ENCODE results near the gene MAD1L1.
"Not testable (repeated sequence)": the region's sequence is repeated elsewhere in the genome, so short reads cannot be mapped to it uniquely, and the experiment has no call there.

MAD1L1 gene

DNA sequence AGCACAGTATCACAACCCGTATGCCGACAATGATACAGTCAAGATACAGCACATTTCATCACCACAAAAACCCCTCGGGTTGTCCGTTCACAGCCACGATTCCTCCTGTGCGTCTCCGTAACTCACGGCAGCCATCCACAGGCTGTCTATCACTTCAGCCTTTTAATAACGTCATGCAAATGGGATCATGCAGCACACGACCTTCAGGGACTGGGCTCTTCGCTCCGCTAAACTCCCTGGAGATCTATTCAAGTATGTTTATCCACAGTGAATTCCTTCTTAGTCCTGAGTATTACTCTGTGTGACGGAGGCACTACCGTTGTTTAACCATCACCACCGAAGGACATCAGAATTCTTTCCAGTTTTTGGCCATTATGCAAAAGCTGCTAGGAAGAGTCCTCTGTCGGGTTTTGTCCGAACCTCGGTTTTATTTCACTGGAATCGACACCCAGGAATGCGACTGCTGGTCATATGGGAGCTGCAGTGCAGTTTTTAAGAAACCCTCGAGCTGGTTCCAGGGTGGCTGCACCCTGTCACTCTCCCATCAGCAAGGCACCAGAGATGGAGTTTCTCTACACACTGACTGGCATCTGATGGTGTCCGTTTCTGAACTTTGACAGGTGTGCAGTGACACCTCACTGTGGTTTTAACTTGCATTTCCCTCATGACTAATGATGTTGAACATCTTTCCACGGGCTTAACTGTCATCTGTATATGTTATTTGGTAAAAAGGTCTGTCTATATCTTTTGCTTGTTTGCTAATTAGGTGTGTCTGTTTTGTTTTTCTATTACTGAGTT lies 193.6 kb downstream of the MAD1L1 start:
- no peak for DNase-seq

DNA sequence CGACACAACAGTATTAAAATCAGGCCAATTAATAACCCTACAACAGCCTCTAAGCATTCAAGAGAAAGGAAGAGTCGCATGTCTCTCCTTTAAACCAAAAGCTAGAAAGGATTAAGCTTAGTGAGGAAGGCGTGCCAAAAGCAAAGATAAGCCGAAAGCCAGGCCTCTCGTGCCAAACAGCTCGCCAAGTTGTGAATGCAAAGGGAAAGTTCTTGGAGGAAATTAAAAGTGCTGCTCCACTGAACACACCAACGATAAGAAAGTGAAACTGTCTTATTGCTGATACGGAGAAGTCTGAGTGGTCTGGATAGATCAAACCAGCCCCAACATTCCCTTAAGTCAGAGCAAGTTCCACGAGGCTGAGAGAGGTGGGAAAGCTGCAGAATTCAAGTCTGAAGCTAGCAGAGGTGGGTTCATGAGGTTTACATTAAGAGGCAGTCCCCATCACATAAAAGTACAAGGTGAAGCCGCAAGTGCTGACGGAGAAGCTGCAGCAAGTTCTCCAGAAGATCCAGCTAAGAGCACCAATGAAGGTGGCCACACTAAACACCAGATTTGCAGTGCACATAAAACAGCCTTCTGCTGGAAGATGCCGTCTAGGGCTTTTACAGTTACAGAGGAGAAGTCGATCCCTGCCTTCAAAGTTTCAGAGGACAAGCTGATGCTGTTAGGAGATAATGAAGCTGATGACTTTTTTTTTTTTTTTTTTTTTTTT lies 194.8 kb downstream of the MAD1L1 start:
- no peak for DNase-seq

DNA sequence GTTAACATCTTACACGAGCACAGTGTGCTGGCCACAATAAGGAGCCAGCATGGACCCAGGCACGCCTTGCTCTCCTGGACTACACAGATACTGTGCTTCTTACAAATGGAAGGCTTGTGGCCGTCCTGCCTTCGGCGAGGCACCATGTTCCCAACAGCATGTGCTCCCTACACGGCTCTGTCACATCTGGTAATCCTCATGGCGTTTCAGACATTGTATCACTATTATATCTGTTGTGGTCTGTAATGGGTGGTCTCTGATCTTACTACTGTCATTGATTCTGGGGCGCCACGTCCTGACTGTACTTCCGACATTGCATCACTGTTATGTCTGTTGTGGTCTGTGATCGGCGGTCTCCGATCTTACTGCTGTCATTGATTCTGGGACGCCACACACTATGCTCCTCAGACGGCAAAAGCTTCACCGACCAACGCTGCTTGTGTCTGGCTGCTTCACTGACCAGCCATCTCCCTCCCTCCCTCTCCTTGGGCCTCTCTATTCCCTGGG lies 195.4 kb downstream of the MAD1L1 start:
- no peak for DNase-seq

DNA sequence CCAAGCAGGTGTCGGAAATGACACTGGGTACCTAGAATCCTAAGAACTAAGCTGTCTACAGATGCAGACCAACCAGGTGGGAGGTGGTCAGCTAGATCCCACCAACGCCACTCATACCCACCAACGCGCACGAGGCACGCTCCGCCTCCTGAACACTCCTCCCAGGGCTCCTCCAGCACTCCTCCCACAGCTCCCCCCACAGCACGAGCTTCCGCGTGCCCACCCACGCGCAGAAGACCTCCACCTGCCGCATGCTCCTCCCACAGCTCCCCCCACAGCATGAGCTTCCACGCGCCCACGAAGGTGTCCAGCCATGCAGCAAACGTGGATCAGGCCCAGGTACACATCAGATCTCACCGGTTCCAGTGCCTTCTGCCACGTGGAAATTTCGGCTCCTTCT lies 196.0 kb downstream of the MAD1L1 start:
- DNase-seq: no peak

DNA sequence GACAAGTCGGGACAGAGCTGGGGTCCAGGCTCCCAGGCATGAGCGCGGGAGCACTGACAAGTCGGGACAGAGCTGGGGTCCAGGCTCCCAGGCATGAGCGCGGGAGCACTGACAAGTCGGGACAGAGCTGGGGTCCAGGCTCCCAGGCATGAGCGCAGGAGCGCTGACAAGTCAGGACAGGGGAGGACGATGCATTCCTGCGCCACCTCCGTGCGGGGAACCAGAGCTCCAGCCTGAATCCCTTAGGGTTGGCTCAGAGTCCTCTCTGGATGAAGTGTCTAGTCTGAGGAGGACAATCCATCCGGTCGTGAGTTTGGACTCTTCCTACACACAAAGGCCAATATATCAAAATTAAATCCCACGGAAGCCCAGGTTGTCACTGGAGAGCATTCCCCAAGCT lies 196.5 kb downstream of the MAD1L1 start:
- not testable (repeated sequence) for DNase-seq

DNA sequence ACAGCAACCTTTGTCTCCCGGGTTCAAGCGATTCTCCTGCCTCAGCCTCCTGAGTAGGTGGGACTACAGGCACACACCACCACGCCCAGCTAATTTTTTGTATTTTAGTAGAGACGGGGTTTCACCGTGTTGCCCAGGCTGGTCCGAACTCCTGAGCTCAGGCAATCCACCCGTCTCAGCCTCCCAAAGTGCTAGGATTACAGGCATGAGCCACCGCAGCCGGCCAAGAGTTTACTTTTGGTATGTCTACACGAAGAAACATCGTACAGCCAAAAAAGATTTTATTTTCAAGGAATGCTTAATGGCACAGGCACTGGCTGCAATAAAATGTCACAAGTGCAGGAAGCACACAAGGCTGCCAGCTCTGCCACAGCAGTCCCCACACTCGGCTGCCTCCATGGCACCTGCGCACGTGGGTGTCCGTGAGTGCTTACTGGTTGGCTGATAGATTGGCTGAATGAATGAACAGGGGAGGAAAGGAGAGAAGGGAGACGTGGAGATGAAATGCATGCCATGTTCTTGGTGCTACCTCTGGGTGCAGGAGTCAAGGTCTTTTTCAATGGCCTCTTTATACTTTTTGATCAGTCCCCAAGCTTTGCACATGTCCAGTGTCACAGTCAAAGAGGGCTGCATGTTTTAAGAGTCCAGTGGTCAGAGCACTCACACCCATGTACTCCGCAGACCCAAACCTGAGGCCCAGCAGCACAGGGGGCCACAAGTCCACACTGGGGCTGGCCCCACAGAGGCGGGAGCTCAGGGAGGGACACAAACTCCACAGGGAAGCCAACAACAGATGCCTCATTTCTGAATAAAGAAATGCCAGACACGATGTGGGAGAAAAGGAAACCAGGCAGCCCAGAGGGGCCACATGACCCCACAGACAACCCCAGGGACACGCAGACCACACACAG lies 198.2 kb downstream of the MAD1L1 start:
- no peak for DNase-seq

DNA sequence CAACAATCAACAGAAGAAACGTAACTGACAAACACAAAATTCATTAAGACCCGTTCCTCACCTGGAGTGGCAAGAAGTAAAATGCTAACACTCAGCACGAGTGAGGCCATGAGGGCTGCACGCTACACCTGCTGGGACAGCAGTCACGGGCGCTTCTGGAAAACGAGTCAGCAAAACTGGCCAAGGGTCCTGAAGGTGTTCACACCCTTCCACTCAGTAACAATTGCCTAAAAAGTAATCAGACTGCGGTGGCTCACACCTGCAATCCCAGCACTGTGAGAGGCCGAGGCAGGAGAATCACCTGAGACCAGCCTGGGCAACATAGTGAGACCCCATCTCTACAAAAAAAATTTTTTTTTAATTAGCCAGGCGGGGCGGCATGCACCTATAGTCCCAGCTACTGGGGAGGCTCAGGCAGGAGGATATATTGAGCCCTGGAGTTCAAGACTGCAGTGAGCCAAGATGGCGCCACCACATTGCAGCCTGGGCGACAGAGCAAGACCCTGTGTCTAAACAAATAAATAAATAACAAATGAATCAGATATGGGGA lies 199.1 kb downstream of the MAD1L1 start:
- no peak for DNase-seq

DNA sequence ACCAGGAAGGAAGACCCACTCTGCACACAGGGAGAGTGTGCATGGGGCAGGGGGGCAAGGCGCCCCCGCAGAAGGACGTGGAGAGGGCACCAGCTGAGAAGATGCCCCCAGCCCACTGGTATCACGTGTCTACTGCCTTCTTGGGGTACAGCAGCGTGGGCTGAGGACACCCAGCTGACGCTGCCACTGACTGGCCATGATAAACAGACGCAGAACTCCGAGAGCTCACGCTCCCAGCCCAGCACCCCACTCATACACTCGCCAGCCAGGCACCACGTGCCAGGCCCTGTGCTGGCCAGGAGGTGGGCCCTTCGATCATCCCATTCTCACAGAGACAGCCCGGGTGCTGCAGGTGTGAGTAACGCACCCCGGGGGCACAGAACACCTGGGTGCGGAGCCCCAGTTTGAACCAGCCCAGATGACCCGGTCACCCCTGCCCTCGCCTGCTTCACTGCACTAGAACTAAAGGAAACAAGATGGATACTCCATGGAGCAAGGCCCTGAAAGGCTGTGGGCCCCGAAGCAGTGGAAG lies 199.8 kb downstream of the MAD1L1 start:
- no peak for DNase-seq

DNA sequence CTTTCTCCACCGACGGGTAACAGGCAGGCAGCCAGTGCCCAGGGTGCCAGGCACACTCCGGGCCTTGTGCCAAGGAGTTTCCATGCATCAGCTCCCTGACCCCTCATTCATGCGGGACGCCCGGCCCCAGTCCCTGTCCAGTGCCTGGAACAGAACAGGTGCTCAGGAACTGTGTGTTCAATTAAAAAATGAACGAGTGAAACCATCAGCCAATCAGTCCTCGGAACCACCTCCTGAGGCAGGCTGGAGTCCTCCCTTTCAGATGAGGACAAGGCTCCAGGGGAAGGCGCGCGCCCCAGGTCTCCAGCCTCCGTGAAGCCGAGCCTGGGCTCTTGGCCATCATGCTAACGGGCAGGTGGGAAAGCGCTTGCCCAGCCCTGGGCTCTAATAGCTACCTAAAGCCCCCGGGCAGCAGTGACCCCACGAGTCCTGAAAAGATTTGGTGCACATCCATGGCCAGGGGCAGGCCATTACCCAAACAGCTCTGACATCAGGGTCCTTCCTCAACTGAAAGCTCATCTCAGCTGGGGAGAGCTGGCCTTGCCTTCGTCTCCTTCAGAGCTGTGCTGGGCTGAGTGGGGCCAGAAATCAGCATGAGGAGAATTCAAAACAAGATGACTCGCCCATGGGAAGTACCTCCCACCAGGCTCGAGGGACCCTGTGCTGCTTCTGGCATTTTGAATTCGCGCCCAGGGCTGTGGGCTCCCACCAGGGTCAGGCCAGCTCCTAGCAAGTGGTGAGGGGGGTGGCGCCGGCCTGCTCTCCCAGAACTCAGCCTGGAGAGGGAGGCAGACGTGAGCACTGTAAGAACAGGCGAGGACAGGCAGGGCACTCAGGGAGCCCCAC lies 200.5 kb downstream of the MAD1L1 start:
- DNase-seq: no peak

DNA sequence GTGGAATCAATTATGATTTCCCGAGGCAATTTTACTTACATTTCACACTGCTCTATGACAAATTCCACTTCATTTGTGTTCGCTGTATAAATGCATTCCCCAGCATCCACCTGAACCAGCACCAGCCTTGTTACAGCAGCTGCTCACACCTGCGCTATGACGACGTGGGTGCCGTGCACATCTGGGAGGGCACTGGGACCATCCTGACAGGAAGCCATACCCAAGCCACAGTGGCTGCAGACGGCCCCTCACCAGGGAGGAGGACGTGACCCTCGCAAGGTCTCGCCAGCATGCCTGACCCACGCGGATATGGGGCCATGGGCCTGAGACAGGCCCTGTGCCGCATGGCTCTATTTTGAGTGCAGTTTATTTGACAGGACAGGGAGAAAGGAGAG lies 201.3 kb downstream of the MAD1L1 start:
- DNase-seq: no peak

DNA sequence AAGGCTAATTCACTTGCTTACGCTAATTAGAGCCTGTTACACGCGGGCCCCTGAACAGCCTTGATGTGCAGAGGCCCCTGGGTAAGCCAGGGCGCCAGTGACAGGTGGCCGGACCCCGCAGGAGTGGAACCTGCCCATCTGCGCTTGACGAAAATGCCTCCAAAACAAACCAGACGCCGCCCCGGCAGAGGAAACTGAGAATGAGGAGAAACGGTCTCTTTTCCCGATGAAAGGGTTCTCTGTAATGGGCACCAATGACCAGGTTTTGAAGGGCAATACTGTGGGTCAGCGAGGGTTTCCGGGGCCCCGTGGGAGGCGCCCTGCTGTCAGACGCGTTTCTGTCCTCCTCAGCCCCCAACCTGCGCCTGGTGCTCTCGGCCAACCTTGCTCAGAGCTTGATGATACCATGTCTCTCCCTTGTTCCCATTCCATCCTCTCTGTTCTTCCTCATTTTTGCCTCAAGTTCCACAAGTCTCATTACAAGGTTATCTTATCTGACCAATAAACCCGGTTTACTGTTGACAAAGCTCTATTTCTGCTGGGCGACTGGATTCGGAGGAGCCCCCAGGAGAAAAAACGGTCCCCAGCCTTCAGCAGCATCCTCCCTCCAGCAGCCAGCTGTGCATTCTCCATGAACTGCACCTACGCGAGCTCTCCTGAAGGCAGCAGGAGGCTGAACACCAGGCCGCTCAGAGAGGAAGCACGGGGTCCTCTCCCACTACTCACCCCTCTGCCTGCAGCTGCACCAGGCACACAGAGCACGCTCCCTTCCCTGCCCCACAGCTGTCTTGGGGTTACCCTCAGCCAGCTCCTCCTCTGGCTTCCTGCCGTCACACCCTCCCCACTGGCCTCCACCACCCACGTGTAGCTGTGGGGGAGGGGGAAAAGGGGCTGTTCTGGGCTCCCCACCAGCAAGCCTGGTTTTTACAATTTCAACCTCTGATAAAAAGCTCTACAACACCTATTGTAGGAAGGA lies 202.0 kb downstream of the MAD1L1 start:
- no peak for DNase-seq

DNA sequence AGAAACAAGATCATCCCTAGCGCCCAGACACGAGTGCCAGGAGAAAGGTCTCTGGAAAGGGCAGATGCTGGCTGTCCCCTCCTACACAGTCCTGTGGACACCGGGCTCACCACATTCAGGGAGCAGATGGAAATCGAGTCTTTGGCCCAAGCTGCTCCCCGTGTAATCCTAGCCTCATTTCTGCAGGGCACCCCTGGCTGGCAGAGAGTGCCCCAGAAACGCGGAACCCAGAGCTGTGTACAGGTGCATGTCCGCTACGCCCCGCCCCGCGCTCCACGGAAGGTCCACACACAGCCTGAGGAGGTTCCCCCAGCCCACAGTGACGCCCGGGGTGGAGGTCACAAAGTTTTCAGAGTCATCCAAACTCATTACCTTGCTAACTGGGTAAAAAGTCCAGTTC lies 202.8 kb downstream of the MAD1L1 start:
- no peak for DNase-seq

DNA sequence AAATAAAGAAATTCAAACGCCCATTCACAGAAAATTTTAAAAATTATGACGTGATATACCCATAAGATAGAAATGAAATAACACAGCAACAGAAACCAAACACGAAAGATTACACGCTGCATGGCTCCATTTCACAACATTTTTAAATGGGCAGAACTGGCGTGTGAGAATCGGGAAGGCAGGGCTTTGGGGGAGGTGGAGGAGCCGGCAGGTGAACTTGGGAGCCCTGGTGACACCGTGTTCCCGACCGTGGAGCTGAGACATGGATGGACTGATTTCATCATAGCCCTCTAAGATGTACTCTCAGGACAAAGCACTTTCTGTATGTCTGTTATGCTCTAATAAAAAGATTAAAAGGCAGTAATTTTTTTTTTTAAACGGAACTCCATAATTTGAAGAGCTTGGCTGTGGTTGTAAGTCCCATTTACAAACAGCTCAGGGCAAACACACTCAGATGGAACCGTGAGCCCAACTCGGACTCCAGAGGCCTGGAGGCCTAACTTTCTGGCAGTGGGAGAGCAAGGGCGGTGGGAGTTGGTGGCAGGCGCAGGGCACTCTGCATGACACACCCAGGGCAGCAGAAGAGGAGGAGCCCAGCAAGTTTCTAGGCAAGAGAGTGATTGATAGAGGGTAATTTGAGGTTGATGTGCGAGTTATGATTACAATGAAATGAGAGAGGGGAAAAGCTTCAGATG lies 203.4 kb downstream of the MAD1L1 start:
- no peak for DNase-seq

DNA sequence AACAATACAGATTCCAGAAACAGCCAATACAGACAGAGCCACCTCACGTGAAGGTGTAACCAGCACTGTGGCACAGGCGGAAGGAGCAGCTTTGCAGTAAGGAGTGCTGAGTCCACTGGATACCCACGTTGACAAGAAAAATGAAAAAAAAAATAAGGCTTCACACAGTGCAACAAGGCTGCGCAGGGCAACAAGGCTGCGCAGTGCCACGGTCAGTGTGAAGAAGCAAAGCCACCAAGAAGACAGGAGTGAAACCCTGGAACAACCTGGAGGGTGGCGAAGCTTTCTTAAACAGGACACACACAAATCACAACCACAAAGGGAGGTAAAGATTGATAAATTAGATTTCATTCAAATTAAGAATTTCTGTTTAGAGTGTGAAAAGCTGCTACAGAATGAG lies 204.0 kb downstream of the MAD1L1 start:
- no peak for DNase-seq

DNA sequence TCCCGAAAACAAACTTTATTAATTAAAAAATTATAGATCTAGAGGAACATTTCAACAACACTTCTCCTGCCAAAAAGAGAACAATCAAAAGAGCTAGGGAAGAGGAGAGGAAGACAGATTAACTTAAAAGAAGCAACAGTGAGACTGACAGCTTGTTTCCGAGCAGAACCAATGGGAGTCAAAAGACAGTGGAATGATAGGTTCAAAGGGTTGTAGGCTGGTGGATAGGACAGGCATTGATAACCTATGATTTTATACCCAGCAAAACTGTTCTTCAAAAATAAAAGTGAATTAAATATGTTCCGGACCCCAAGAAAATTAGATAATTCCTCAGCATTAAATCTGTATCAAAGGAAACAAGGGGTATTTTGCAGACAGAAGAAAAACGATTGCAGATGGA lies 207.6 kb downstream of the MAD1L1 start:
- DNase-seq: no peak

DNA sequence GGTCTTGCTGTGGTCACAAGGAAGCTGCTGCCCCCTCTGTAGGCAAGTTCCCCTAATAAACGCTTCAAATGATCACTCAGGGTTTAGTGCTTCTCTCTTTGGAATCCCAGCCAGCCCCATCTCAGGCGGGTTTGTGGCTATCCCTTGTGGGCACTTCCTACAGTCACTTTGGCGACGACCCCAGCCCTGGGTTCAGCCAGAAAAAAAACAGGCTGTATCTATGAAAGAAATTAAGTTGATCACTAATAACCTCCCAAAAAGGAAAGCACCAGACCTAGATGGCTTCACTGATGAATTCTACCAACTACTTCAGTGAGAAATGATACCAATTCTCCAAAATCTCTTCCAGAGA lies 208.2 kb downstream of the MAD1L1 start:
- no peak for DNase-seq

DNA sequence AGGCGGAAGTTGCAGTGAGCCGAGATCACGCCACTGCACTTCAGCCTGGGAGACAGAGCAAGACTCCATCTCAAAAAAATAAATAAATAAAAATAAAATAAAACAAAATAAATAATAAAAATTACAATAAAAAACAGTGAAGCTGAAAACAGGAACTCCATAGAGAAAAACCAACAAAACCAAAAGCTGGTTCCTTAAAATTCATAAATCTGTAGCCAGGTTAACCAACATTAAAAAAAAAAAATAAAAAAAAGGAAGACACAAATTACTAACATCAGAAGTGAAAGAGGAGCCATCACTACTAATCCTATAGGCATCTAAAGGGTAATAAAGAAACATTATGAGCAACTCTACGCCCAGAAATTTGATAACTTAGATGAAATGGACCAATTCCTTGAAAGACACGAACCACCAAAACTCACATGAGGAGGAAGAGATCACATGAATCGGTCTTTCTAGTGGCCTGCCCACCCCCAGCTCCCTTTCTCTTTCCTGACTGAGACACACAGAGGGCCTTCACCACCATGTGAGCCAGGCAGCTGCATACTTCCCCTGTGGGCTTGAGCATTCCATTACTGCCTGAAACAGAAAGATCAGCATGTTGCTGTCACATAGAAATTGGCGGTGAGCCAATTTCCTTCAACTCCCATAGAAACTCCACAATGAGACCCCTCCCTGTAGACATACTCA lies 208.7 kb downstream of the MAD1L1 start:
- no peak for DNase-seq

DNA sequence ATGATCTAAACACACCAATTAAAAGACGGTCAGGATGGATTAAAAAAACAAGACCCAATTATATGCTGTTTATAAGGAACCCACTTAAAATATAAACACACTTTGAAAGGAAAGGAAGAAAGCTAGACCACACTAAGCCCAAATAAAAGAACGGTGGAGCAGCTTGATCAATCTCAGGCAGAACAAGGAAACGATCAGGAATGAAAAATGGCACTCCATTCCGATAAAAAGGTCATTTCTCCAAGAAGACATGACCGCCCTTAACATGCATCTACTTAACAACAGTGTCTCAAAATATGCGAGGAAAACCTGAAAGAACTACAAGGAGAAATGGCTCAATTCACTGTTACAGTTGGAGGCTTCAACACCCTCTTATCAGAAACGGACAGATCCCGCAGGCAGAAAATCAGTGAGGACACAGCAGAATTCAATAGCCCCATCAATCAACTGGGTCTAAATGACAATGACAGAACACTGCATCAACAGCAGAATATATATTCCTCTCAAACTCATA lies 210.0 kb downstream of the MAD1L1 start:
- DNase-seq: no peak

DNA sequence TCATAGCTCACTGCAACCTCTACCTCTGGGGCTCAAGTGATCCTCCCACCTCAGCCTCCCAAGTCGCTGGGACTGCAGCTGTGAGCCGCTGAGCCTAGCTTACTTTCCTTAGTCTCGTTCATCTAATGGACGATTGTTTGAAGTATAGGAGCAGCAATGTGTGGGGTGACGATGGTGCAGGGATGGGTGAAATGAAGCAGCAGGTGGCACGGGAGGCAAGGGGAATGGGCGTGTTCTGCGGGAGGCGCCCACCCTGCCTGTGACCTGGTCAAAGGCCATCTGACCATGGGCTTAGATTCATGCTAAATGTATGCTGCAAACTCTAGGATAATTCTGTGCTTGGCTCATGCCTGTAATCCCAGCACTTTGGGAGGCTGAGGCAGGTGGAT lies 210.7 kb downstream of the MAD1L1 start:
- no peak for DNase-seq
